ENCODE data around the gene VPS18. TPM values are rescaled to one million over a fixed set of nuclear protein-coding genes. Genes with fewer than 3 reads are reported as not detected.
A peak's percentile ranks its signal among the peaks of the same experiment; 100 is the strongest.

The VPS18 gene
- total and polyA plus RNA-seq, 2 experiments from 2014 or later = 15.8 to 32.7 TPM

DNA sequence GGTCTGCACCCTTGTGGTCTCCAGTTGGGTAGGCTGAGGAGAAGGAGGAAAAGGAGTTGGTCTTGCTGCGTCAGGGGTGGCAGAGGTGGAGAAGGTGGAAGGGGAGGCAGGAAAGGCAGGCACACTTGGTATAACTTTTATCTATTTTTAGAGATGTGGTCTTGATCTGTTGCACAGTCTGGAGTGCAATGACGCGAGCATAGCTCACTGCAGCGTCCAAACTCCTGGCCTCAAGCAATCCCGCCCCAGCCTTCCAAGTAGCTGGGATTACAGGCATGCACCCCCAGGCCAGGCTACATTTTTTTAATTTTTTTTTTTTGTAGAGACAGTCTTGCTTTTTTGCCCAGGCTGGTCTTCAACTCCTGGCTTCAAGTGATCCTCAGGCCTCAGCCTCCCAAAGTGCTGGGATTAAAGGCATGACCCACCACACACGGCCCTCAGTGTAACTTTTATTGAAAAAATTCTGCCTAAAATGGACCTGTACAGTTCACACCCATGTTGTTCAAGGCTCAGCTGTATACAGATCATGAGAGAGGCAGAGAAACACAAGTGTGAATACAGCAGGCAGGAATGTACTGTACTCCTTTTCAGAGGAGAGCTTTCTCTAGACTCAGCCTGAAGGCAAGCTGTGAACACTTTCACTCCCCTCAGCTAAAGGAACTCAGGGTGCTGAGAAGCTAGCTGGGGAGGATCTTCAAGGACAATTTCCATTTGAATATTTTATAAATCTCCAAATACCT lies 18.1 kb upstream of the VPS18 start:
- Histone ChIP-seq H3F3A (ENCODE audit: insufficient read depth) (no peaks in the 10 kb centered on the region), H3K4me2 (ENCODE audit: unreplicated experiment) (no peak overlapping the region), H2AFZ (no peak overlapping the region), H3K79me2 (ENCODE audit: insufficient read depth) (no peaks in the 10 kb centered on the region), H3K9me3 (ENCODE audit: low read depth) (no peaks in the 10 kb centered on the region), H3K4me1 (ENCODE audit: insufficient read depth) (no peaks in the 10 kb centered on the region), H3K9me2 (ENCODE audit: insufficient read depth) (no peaks in the 10 kb centered on the region), H3K36me3 (ENCODE audit: low read depth) (no peaks in the 10 kb centered on the region), H3K4me3 (no peak overlapping the region), H4K20me1 (ENCODE audit: insufficient read depth) (no peaks in the 10 kb centered on the region), H3K27me3 (replicated peaks; ENCODE audit: insufficient read depth) (peaks cover 9% of the 10 kb centered on the region), H3K27ac (no peak overlapping the region), H3K9ac (no peak overlapping the region)
- DNase-seq = peak; percentile 17
- TF ChIP-seq EZH2 (IDR thresholded peaks at IDR 0.05; ENCODE audit: insufficient read depth, poor library complexity, severe bottlenecking) = no peak
- no peak for TF ChIP-seq EZH2phosphoT487 (IDR thresholded peaks at IDR 0.05; ENCODE audit: insufficient read depth, low read depth)
- WGBS, 2 experiments (ENCODE audit: low coverage in 1 of 2, low lambda C conversion rate in 2 of 2, missing lambda C conversion rate in 2 of 2) = 65 to 70% methylated on average over 6 of the region's 6 CpGs
- in situ Hi-C loops (cut with MboI) = no loop called here

DNA sequence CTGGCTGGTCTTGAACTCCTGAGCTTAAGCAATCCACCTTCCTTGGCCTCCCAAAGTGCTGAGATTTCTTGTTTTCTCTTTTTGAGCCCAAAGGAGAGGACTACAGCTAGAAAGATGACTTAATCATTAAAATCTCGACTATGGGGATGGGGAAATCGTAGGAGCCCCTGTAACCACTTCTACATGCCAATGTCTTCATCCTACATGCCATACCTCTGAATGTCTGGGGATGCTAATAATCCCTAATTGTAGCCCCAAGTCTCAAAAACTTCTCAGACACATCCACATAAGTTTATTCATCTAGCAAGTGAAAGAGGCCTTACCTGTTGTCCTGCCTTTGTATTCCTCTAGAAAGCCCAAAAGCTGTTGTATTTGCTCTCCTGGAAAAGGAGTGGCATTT lies 16.6 kb upstream of the VPS18 start:
- DNase-seq = peak; percentile 12
- no peak for TF ChIP-seq EZH2phosphoT487 (IDR thresholded peaks at IDR 0.05; ENCODE audit: insufficient read depth, low read depth)
- TF ChIP-seq EZH2 (IDR thresholded peaks at IDR 0.05; ENCODE audit: insufficient read depth, poor library complexity, severe bottlenecking) = no peak

DNA sequence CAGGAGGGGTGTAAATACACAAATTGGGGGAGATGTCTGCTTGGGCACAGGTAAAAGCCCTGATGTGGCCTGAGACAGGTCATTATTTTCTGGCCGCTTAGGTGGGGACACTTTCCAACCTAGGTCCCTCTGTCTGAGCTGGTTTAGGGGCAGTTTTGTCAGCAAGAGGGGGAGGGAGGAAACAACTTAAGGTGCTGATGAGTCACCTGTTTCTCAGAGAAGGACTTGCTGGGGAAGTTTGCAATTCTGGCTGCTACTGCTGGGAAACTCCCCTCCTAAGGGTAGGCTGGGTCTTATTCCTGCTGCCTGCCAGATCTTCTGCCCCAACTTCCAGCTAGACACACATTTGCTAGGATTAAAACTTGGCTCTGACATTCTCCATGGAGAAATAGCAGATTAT lies 15.5 kb upstream of the VPS18 start:
- in situ Hi-C loops (cut with MboI) = no loop called here
- TF ChIP-seq EZH2 (IDR thresholded peaks at IDR 0.05; ENCODE audit: insufficient read depth, poor library complexity, severe bottlenecking) (no peak), EZH2phosphoT487 (IDR thresholded peaks at IDR 0.05; ENCODE audit: insufficient read depth, low read depth) (no peak)
- Histone ChIP-seq H3K9ac (no peak overlapping the region), H4K20me1 (ENCODE audit: insufficient read depth) (no peaks in the 10 kb centered on the region), H3K27ac (no peak overlapping the region), H3K9me2 (ENCODE audit: insufficient read depth) (no peaks in the 10 kb centered on the region), H3K36me3 (ENCODE audit: low read depth) (no peaks in the 10 kb centered on the region), H3K9me3 (ENCODE audit: low read depth) (no peaks in the 10 kb centered on the region), H3K27me3 (replicated peaks; ENCODE audit: insufficient read depth) (0 out of 2 replicates have a peak, but pooled peaks cover 3% of the 10 kb centered on the region), H3K4me1 (ENCODE audit: insufficient read depth) (no peaks in the 10 kb centered on the region), H3F3A (ENCODE audit: insufficient read depth) (no peaks in the 10 kb centered on the region), H3K79me2 (ENCODE audit: insufficient read depth) (no peaks in the 10 kb centered on the region), H2AFZ (no peak overlapping the region), H3K4me2 (ENCODE audit: unreplicated experiment) (no peak overlapping the region), H3K4me3 (no peak overlapping the region)
- 89 to 95% methylated on average over 1 of the region's 1 CpG for WGBS, 2 experiments (ENCODE audit: low coverage in 1 of 2, low lambda C conversion rate in 2 of 2, missing lambda C conversion rate in 2 of 2)
- peak; percentile 66 for DNase-seq

More for the DNA sequence above, 16.6 kb upstream of the VPS18 start:
- Histone ChIP-seq H3K27ac (no peak overlapping the region), H3K4me3 (no peak overlapping the region), H3K79me2 (ENCODE audit: insufficient read depth) (no peaks in the 10 kb centered on the region), H3K4me1 (ENCODE audit: insufficient read depth) (no peaks in the 10 kb centered on the region), H2AFZ (no peak overlapping the region), H3K27me3 (replicated peaks; ENCODE audit: insufficient read depth) (peaks cover 9% of the 10 kb centered on the region), H3K36me3 (ENCODE audit: low read depth) (no peaks in the 10 kb centered on the region), H3K4me2 (ENCODE audit: unreplicated experiment) (no peak overlapping the region), H3K9me3 (ENCODE audit: low read depth) (no peaks in the 10 kb centered on the region), H3K9ac (no peak overlapping the region), H3K9me2 (ENCODE audit: insufficient read depth) (no peaks in the 10 kb centered on the region), H4K20me1 (ENCODE audit: insufficient read depth) (no peaks in the 10 kb centered on the region), H3F3A (ENCODE audit: insufficient read depth) (no peaks in the 10 kb centered on the region)
- WGBS, 2 experiments (ENCODE audit: low coverage in 1 of 2, low lambda C conversion rate in 2 of 2, missing lambda C conversion rate in 2 of 2) = 49 to 54% methylated on average over 2 of the region's 2 CpGs
- in situ Hi-C loops (cut with MboI) = no loop called here

DNA sequence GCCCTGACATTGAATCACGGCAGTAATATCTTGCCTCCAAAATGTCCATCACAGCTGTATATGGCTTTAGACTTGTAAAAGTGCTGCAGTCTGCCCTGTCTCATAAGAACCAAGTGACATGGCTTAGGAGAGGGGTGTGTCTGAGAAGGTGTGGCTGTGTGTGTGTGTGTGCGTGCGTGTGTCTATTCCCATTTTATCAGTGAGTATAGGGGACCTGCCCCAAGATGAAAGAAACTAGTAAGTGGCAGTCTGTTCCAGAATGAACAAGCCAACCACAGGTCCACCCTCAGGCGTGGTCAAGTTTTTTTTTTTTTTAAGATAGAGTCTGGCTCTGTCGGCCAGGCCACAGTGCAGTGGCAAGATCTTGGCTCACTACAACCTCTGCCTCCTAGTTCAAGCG lies 14.6 kb upstream of the VPS18 start:
- Histone ChIP-seq H3K27me3 (replicated peaks; ENCODE audit: insufficient read depth) (0 out of 2 replicates have a peak, but pooled peaks cover 2% of the 10 kb centered on the region), H3K36me3 (ENCODE audit: low read depth) (no peaks in the 10 kb centered on the region), H3K9ac (no peak overlapping the region), H3K4me1 (ENCODE audit: insufficient read depth) (no peaks in the 10 kb centered on the region), H3K9me3 (ENCODE audit: low read depth) (no peaks in the 10 kb centered on the region), H4K20me1 (ENCODE audit: insufficient read depth) (no peaks in the 10 kb centered on the region), H3K4me3 (no peak overlapping the region), H2AFZ (no peak overlapping the region), H3K27ac (no peak overlapping the region), H3K79me2 (ENCODE audit: insufficient read depth) (no peaks in the 10 kb centered on the region), H3K9me2 (ENCODE audit: insufficient read depth) (no peaks in the 10 kb centered on the region), H3F3A (ENCODE audit: insufficient read depth) (no peaks in the 10 kb centered on the region), H3K4me2 (ENCODE audit: unreplicated experiment) (no peak overlapping the region)
- TF ChIP-seq EZH2phosphoT487 (IDR thresholded peaks at IDR 0.05; ENCODE audit: insufficient read depth, low read depth) (no peak), EZH2 (IDR thresholded peaks at IDR 0.05; ENCODE audit: insufficient read depth, poor library complexity, severe bottlenecking) (no peak)
- WGBS, 2 experiments (ENCODE audit: low coverage in 1 of 2, low lambda C conversion rate in 2 of 2, missing lambda C conversion rate in 2 of 2) = 61 to 62% methylated on average over 5 to 6 of the region's 6 CpGs
- in situ Hi-C loops (cut with MboI) = no loop called here
- DNase-seq = no peak

Measured in GM23248 (cell line).